ENCODE data around the gene CACNB4.
"Not testable (repeated sequence)": the region's sequence is repeated elsewhere in the genome, so short reads cannot be mapped to it uniquely, and the experiment has no call there.

The CACNB4 gene

DNA sequence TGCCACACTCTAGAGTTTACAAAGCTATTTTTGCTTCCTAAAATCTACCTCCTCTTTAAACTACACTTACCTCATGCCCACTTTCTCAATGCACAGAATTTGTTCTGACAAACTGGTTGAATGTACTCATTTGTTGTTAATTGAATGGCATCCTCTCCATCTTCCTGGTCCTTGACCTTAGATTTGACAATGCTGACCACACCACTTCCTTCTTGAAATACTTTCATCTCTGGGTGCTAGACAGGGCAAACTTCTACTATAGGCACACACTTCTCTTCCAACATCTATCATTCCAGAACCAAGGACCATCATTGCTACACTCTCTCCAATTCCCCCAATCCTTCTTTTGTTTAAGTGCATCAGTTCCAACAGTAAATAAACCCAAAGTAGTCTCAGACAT, 292.9 kb downstream of the CACNB4 start:
- DNase-seq = no peak

DNA sequence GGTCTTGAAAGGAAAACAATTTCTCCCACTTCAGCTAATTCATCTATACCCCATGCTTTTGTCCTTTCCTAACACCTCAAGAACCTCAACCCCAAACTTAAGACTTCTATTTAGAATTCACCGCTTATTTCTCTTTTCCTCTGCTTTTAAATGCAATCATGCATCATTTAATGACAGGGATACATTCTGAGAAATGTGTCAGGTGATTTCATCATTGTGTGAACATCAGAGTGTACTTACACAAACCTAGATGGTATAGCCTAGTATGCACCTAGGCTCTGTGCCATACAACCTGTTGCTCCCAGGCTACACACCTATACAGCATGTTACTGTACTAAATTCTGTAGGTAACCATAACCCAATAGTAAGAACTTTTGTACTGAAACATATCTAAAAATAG, 293.5 kb downstream of the CACNB4 start:
- no peak for DNase-seq

DNA sequence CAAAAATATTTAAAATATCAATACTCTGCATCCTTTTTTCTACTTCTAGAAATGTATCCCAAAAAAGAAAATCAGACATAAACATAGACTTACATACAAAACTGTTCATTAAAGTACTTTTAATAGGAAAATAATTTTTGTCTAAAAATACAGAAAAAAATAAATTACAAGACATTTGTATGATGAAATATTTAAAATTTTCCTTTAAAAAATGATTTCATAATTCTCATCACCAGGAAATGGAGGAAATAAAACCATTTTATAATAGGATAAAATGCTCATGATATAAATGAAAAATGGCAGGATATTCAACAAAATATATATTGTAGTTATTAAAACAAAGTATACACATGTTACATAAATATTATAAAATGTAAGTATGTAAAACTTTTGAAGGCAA, 295.0 kb downstream of the CACNB4 start:
- no peak for DNase-seq

DNA sequence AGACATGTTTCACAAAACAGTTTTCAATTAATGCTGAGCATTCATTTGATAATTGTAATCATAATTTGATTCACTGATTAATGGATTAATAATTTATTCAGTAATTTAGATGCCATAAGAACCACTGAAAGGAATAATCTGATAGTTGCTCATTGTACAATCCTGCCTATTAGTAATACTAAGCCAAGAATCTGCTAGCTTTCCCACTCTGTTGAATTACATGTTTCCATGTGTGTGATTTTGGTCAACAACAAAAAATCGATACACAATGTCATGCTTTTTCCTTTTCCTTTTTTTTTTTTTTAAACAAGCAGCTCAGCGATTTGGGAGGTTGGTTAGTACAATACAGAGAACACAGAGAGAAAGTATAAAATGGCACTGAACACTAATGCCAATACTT, 296.5 kb downstream of the CACNB4 start:
- DNase-seq = no peak

DNA sequence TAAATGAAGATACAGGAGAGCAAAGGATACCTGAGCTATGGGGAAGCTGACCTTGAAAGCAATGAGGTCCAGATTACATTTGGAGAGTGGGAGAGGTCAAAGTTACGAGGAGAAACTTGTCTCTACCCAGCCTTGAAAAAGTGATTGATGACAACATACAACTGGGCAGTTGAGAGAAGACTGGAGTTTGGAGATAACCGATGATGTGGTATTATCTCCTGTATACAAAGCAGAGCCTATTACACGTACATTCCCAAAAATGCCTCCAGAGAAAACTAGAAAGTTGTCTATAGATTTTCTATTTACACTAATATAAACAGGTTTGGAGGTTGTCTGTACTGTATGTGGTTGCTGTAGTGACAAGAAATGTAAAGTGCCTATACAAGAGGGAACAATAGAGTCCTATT, 299.0 kb downstream of the CACNB4 start:
- no peak for DNase-seq

DNA sequence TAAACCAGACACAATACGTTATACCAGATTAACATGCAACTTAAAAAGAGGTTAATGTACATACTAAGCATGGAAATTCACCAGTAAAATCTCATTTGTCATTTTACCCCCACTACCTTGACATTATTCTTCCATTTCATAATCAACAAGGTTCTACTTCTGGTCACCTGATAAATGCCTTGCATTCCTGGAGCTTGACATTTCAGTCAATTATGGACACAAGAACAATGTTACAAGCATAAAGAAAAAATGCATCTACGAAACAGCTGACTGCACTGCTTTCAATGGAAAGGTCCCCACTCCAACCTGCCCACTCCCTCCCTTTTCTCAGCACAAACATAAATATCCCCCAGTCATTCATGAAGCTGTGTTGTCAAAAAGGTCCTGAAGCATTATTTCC, 302.1 kb downstream of the CACNB4 start:
- DNase-seq = no peak

DNA sequence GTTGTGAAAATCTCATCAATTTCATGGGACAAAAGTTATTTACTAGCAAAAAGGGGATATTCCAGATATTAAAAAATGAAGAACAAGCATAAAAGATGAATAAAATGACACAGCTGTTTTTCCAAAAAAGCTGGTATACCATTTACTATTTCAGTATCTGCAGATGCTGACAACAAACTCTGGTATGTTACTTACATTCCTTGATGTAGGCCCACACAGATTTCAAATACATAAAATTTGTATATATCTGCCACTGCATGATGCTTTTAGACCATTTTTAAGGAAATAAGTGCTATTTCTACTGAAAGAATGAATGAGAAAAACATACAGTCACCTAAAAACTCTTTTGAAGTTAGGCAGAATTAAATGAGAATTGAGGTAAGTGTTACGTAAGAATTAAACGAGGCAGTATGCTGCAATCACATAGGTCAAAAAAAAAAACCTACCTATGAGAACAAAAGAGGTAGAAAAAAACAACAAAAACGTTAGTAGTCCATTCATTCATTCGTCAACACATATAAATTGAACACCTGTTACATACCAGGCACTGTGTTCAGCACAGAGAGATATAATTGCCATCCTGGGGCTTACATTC, 303.1 kb downstream of the CACNB4 start:
- no peak for DNase-seq

DNA sequence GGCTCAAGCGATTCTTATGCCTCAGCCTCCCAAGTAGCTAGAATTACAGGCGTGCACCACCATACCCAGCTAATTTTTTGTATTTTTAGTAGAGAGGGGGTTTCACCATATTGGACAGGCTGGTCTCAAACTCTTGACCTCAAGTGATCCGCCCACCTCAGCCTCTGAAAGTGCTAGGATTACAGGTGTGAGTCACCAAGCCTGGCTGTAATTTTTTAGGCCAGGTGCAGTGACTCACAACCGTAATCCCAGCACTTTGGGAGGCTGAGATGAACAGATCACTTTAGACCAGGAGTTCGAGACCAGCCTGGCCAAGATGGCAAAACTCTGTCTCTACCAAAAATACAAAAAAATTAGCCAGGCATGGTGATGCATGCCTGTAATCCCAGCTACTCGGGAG, 304.4 kb downstream of the CACNB4 start:
- DNase-seq = not testable (repeated sequence)

DNA sequence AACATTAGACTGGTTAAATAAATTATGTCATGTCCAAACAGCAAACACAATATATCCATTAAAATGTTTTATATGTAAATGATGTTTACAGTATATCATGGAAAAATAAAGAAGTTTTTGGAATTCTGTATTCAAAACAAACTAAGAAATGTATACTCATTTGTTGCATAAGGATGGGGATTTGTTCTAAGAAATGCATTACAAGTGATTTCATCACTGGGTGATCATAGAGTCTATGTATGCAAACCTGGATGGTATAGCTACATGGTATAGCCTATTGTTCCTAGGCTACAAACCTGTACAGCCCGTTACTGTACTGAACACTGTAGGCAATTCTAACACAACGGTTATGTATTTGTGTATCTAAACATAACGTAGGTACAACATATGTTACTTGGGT, 305.7 kb downstream of the CACNB4 start:
- DNase-seq = no peak

DNA sequence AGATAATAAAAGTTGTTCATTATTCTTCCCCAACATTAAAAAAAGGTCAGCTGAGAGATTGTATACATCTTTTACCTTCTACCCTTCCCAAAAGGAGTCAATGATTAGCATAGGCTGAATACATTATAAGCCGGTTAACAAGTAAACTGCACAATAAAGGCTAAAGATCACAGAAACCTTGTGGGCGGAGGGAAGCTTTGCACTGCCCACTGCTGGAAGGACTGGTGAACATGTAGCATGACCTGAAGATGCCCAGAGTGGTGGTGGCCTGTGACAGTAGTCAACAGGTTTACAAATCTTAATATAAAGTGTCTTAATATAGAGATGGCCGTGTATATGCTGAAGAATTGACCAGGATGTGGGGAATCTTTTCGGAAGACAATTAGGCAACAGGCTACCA, 306.3 kb downstream of the CACNB4 start:
- DNase-seq = no peak

DNA sequence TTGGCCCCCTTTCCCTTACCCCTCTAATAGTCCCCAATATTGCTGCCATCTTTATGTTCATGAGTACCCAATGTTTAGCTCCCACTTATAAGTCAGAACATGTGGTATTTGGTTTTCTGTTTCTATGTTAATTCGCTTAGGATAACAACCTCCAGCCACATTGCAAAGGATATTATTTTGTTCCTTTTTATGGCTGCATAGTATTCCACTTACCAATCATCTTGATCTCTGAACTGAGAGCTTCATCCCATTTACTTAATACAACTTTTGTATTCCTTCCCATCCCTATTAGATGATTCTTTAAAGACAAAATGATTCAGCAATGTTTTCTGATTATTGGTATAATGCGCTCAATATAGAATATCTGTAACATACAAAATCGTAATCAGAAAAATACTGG, 307.3 kb downstream of the CACNB4 start:
- no peak for DNase-seq

DNA sequence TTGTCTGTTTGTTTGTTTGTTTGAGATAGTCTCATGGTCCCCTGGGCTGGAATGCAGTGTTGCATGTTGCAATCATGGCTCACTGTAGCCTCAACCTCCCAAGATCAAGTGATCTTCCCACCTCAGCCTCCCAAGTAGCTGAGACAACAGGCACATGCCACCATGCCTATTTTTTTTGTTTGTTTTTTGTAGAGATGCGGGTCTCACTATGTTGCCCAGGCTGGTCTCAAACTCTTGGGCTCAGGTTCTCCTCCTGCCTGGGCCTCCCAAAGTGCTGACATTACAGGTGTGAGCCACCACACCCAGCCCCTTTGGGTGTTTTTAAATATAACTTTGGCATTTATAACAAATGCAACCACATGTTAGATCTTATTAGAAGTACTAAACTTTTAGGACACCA, 308.2 kb downstream of the CACNB4 start:
- no peak for DNase-seq

DNA sequence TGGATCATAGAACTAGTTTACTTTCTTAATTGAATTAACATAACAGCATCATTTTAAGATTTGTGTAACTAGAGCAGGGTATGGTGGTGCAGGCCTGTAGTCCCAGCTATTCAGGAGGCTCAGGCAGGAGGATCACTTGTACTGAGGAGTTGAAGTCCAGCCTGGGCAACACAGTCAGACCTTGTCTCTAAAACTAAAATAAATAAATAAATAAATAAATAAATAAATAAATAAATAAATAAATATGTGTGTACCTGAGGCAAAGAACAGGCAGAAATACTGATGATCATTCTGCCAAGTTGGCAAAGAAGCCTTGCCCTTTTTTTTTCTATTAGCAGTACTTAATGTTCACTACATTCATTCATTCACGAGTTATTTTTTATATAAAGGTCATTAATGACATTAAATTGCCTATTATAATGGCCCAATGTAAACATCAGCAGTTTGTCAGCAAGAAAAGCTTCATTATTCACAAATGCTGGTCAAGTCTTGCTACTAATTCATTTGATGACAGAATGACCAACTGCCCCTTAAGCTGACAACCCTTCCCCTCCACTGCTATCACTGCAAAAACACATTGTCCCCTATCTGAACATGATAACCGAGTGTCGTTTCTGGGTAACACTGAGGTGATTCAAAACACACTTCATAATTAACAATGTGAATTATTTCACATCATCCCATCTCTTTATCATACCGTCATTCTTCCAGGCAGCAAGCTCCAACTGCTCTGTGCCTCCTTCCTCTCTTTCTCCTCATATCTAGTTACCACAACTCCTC, 309.6 kb downstream of the CACNB4 start:
- no peak for DNase-seq

DNA sequence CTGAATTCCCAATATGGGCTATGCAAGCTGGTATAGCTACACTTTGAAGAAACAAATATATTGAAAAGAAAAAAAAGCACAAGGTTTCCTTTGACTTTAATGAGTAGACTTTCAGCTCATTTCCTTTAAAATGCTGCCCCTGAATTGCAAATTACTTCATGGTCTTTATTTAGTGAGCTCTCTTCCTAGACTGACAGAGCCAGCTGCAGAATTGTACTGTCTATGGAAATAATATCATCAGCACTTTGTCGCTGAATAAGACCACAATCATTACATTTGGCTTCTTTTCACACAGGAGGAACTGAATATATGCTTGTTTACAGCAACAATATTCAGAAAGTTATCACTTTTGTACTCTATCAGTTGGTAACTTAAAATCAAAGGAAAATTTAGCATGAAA, 312.4 kb downstream of the CACNB4 start:
- no peak for DNase-seq

DNA sequence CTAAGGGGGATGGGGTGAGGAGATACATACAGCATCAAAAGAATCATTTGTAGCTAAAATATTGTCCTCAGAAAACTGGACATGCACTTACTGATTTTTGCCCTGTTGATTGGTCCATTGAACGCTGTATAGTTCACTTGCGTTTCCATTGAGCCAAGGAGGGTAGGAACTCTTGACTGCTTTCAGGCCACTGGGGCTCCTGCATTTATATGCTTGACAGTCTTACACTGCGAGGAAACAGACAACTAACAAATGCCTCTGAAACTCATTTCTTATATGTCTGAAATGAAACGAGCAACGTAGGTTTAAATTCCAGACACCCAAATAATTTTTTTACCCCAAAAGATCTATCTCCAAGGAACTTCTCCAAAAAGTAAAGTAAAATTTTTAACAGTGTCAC, 312.8 kb downstream of the CACNB4 start:
- no peak for DNase-seq

DNA sequence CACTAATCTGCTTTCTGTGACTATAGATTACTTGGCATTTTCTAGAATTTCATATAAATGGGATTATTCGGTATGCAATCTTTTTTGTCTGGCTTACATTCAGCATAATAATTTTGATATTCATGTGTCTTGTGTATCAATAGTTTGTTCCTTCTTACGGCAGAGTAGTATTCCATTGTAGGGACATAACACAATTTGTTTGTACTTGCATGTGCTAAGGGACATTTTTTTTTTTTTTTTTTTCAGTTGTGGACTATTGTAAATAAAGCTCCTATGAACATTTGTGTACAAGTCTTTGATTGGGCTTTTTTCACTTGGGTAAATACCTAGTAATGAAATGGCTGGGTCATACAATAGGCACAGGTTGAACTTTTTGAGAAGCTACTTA, 315.7 kb downstream of the CACNB4 start:
- DNase-seq = no peak

Measured in NCI-H524 (cell line).